Cerebellar cortex (tissue), 1 donor: ENCODE results near the gene PTPRN2.
"Not testable (repeated sequence)": the region's sequence is repeated elsewhere in the genome, so short reads cannot be mapped to it uniquely, and the experiment has no call there.

Experiments
- DNase-seq: peaks from one replicate; pipeline ENCODE4 v3.0.0-alpha.2; 2015; ENCODE audit warnings: low spot score

Gene PTPRN2

GRCh38 chr7:157596881-157597280 is 990.7 kb downstream of the PTPRN2 start:
- DNase-seq: no peak

- DNase-seq: no peak
Measured at GRCh38 chr7:157596471-157596870, 991.2 kb downstream of the PTPRN2 start.

GRCh38 chr7:157596026-157596425 is 991.6 kb downstream of the PTPRN2 start:
- DNase-seq: no peak

DNA sequence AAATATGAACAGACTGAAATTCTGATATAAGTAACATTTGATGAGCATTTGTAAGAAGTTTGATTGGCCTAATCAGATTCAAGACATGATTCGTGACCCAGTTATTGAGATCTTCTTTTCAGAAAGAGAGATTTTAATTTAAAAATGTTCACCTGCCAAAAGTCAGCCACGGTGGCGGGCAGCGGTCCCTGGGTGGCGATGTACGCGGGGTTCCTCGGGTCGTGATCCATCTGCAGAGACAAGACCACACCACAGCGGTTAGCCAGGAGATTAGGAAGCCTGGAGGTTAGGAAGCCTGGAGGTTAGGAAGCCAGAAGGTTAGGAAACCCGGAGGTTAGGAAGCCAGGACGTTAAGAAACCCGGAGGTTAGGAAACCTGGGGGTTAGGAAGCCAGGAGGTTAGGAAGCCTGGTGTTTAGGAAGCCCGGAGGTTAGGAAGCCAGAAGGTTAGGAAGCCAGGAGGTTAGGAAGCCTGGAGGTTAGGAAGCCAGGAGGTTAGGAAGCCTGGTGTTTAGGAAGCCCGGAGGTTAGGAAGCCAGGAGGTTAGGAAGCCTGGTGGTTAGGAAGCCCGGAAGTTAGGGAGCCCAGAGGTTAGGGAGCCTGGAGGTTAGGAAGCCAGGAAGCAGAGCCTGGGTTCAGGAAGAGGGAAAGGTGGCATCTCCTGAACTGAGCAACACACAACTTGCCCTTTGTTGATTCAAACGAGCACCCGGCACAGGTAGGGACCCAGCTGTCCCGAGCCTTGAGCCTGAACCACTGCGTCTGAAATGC is 992.4 kb downstream of the PTPRN2 start:
- DNase-seq: no peak

GRCh38 chr7:157594306-157594705 is 993.3 kb downstream of the PTPRN2 start:
- no peak for DNase-seq

DNA sequence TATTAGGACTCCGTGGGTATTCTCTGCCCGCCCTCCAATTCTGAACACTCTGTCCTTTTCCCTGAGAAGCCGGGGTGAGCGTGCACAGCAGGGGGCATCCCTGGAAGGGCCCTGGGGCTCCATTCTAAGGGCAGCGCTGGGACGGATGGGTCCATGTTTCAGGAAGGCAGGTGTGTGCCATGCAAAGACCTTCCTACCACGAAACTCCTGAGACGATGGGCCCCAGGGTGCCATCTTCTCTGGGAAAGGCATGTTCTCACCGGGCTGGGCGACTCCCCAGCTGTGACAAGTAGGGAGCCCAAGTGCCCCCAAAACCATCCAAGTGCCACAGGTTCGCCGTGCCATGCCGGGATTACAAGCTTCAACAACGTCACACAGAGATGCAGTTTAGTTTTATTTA is 994.1 kb downstream of the PTPRN2 start:
- DNase-seq: no peak

DNA sequence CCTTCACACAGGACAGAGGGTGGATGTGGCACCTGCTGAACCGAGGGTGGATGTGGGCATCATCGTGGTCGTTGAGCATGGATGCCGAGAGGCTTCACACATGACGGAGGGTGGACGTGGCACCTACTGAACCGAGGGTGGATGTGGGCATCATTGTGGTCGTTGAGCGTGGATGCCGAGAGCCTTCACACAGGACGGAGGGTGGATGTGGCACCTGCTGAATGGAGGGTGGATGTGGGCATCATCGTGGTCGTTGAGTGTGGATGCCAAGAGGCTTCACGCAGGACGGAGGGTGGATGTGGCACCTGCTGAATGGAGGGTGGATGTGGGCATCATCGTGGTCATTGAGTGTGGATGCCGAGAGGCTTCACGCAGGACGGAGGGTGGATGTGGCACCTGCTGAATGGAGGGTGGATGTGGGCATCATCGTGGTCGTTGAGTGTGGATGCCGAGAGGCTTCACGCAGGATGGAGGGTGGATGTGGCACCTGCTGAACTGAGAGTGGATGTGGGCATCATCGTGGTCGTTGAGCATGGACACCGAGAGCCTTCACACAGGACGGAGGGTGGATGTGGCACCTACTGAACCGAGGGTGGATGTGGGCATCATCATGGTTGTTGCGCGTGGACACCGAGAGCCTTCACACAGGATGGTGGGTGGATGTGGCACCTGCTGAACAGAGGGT is 994.8 kb downstream of the PTPRN2 start:
- not testable (repeated sequence) for DNase-seq

GRCh38 chr7:157590526-157590925 is 997.1 kb downstream of the PTPRN2 start:
- no peak for DNase-seq

GRCh38 chr7:157589680-157590079 is 997.9 kb downstream of the PTPRN2 start:
- DNase-seq: no peak

GRCh38 chr7:157587805-157588560 is 999.6 kb downstream of the PTPRN2 start:
- no peak for DNase-seq

GRCh38 chr7:157587051-157587804 is 1000.4 kb downstream of the PTPRN2 start:
- DNase-seq: no peak

- no peak for DNase-seq
Measured at GRCh38 chr7:157586426-157586955, 1001.1 kb downstream of the PTPRN2 start.

DNA sequence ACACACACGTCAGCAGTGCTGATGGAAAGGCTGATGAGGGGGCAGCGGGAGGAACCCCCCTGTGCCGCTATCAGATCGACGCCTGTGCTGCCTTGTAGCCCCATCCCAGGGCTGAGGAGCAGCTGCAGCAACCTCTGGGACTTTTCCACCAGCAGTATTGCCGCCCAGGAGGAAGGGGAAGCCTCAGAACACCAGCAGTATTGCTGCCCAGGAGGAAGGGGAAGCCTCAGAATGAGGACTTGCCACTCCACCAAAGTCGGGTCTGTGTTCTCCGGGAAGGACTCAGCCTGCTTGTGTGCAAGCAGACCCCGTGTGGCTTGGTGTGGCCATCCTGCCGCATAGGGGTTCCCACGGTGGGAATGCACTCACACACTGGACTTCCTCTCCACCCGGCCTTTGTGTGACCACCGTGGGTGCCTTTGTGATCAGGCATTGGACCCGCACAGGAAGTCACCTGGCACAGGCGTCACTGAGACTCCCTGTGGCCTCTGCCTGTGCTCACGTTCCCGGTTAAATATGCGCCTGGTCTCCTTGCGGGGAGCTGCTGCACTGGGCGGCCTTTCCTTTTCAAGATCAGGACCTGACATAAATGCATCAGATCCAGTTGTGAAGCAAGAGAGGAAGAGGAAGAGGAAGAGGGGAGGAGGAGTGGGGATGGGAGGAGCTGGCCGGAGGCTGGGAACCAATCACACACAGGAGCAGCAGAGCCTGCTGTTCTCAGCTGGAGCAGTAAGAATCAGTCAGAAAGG is 1002.3 kb downstream of the PTPRN2 start:
- DNase-seq: no peak

GRCh38 chr7:157584420-157584819 is 1003.2 kb downstream of the PTPRN2 start:
- DNase-seq: no peak

DNA sequence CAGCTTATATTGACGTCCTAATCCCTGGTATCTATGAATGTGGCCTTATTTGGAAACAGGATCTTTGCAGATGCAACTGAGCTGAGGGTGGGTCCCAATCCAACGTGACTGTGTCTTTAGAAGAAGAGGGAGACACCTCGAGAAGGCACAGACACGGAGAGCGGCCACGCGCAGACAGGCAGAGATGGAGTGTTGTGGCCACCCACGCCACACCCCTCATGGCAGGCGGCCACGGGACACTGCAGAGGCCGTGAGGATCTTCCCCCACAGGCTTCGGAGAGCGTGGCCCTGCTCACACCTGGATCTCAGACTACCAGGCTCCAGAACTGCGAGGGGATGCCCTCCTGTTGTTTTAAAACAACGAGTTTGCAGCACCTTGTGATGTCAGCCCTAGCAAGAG is 1005.9 kb downstream of the PTPRN2 start:
- no peak for DNase-seq

GRCh38 chr7:157580324-157580723 is 1007.3 kb downstream of the PTPRN2 start:
- no peak for DNase-seq

DNA sequence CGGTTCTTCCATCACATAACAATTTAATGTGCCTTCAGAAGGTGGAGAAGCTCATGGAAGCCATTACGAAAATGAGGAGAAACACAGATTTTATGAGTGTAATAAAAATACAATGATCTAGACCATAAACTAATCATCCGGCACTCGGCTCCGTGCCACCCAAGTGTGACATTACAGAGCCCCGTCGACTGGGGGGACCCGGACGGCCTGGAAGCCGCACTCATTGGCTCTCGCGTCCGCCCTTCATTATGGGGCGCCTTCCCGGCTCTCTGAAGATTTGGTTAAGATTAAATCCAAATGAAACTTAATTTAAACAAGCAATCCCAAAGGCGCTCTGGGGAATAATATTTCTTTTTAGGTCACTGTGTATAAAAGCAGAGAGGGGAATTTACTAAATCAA is 1008.2 kb downstream of the PTPRN2 start:
- DNase-seq: no peak

DNA sequence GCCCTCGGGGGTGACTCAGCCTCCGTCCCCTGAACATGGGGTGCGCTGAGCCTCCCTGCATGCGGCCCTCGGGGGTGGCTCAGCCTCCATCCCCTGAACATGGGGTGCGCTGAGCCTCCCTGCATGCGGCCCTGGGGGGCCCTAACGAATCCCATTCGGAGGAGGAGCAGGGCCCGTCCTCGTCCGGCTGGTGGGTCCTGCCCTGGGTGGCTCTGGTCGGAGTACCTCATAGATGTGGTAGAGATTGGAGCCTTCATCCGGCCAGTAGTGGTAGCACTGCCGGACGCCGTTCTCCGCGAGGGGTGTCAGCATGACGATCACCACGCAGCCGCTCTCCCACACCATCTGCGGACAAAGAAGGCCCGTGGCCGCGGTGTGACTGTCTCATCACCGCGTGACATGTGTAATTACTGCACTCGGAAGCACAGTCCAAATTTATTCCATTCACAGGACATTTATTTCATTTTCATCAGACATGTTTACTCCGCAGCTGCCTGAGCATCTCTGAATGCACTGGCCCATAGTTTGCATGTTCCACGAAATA is 1009.8 kb downstream of the PTPRN2 start:
- no peak for DNase-seq

DNA sequence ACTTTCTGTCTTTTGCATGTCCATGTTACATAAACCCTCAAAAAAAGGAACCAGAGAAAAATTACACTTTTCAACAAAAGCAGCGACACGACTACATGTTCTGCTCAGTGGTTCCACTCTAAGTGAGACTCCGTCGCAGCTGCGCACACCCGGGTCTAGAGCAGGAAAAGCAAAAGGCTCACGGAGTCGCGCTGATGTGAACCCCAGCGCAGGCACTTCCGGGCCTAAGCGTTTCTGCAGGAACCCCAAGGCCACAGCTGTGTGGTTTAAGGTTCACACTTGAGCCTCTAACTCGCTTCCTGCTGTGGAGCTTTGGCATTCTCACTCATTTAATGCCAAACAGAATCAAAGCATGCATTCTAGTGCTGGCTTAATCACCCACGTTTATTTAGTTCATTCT is 1010.6 kb downstream of the PTPRN2 start:
- DNase-seq: no peak

DNA sequence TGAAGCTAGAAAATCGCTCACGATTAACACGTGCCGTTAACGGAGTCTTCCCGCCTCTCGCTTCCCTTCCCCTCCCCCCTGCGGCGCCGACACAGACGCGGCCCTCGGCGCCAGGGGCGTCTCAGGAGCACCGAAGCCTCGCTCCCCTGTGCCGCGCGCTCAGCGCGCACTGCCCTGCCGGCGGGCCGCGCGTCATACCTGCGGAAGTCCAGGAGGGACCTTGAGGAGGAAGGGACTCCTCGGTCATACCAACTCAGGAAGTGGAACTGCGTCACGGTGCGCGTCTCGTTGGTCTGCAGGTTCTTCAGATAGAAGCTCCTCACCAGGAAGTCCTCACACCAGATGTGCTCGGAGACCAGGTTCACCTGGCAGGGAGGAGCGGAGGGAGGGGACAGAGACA is 1011.2 kb downstream of the PTPRN2 start:
- DNase-seq: no peak

- DNase-seq: no peak
Measured at GRCh38 chr7:157575777-157576176, 1011.8 kb downstream of the PTPRN2 start.
